Spleen (tissue), 7 donors: ENCODE measurements around the gene VPS51.

Experiments
- POLR2A ChIP-seq, 3 donors: fragments of 450-650 bp; IDR thresholded peaks; one replicate each; pipeline ENCODE4 v1.5.1; 2017; ENCODE audit warnings: antibody characterized with exemption in 3 of 3, mild to moderate bottlenecking in 1 of 3
- POLR2AphosphoS5 ChIP-seq, 3 donors: sonication (generic); formaldehyde crosslinking; IDR thresholded peaks; one replicate each; pipeline ENCODE4 v1.5.1; 2017; ENCODE audit warnings: antibody characterized with exemption in 3 of 3
- TF ChIP-seq, protein P1 (sequence below), 11 experiments: fragments of 200-600 bp in 7 of 11; fragments of 450-650 bp in 4 of 11; sonication (generic) in 4 of 11; IDR thresholded peaks in 8 of 11; conservative IDR thresholded peaks in 3 of 11; 1 replicate in 7 of 11; 2 replicates in 4 of 11; pipeline versions ENCODE4 v1.4.0 to v1.8.0; 2016 to 2021; ENCODE audit warnings: antibody characterized with exemption in 11 of 11, inconsistent platforms in 4 of 11, mild to moderate bottlenecking in 1 of 11
- donor health status: DM: no; HTN: no; CAD: no; lungs with moderate emphysema.
- donor health status: DM: no; HTN: no; CAD: no.
- donor health status: DM: no; HTN: no; CAD: no.

DNA sequence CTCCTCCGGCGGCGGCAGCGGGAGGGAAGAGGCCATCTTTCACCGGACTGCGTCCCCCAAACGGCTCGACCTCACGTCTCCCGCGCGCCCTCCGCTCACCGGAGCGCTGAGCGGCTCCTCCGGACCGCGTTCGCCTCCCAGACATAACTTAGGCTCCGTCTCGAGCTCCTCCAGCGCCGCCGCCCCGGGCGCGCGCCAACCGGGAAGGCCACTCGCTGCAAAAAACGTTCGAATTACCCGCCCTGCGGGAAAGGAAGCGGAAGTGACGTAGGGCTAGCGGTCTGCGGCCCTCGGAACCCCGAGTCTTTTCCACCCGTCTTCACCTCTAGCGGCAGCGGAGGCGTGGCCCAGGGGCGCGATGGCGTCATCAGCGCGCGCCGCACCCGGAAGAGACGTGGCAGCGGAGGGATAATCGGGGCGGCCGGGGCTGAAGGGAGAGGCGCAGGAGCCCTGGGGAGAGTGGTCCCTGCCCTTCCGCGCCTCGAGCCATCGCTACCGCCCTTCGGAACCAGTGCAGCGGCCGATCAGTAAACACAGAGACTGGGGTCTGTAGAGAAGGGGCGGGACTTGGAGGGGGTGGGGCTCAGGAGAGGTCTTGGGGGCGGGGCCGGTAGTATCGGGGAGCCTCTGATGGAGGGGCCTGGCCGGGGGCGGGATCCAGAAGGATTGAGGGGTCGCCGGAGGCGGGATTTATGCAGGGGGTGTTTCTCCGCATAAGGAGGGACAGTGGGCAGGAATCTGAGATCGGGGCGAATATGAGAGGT, 12.0 kb upstream of the VPS51 start, which contains the start of the genes CDCA5 and ZFPL1:
- TF ChIP-seq, protein P1, sequence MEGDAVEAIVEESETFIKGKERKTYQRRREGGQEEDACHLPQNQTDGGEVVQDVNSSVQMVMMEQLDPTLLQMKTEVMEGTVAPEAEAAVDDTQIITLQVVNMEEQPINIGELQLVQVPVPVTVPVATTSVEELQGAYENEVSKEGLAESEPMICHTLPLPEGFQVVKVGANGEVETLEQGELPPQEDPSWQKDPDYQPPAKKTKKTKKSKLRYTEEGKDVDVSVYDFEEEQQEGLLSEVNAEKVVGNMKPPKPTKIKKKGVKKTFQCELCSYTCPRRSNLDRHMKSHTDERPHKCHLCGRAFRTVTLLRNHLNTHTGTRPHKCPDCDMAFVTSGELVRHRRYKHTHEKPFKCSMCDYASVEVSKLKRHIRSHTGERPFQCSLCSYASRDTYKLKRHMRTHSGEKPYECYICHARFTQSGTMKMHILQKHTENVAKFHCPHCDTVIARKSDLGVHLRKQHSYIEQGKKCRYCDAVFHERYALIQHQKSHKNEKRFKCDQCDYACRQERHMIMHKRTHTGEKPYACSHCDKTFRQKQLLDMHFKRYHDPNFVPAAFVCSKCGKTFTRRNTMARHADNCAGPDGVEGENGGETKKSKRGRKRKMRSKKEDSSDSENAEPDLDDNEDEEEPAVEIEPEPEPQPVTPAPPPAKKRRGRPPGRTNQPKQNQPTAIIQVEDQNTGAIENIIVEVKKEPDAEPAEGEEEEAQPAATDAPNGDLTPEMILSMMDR (IDR thresholded peaks at IDR 0.05 in 8 of 11, conservative IDR thresholded peaks at IDR 0.05 in 3 of 11) = peak in 5 of 11 experiments; percentile 13 to 45 (median 34)
- TF ChIP-seq POLR2A (IDR thresholded peaks at IDR 0.05) (peak in 2 of 3 donors; percentile 67 to 94), POLR2AphosphoS5 (IDR thresholded peaks at IDR 0.05) (peak; percentile 97 to 99 (median 97))
